H1 (cell line): ENCODE measurements around the gene UBE2D2. TPM values are rescaled to one million over a fixed set of nuclear protein-coding genes. Genes with fewer than 3 reads are reported as not detected.

Source experiments
- CTCF ChIA-PET: fragments of 300-600 bp; sonication (Branson Sonifier 250); formaldehyde crosslinking; loops from one replicate; lab custom pipeline; 2021; ENCODE audit not compliant: partially characterized antibody; lab: Charles Lee
- POLR2A ChIA-PET: fragments of 300-600 bp; sonication (Branson Sonifier 250); formaldehyde crosslinking; loops from one replicate; lab custom pipeline; 2021; ENCODE audit warnings: inconsistent platforms; ENCODE audit not compliant: partially characterized antibody; lab: Charles Lee
- DNase-seq, 2 experiments: peaks; one replicate each; pipeline versions ENCODE4 v3.0.0 to v3.0.0-alpha.2; 2010 to 2022; ENCODE audit warnings: low spot score in 2 of 2, low read depth in 1 of 2, mixed read lengths in 1 of 2
- FAIRE-seq: peaks from 2 replicates; lab custom pipeline; 2011; peaks lifted over from hg19 to GRCh38; lab: Jason Lieb, UNC
- H2AFZ ChIP-seq: 2 replicates; pipeline ENCODE4 v1.8.1; 2012; ENCODE audit warnings: low read length, inconsistent platforms
- H2AK5ac ChIP-seq: 2 replicates; pipeline ENCODE4 v1.6.1; 2013; ENCODE audit warnings: low read depth, low read length
- H2BK120ac ChIP-seq: replicated peaks from 2 replicates; pipeline ENCODE3; 2013; ENCODE audit warnings: low read depth, low read length, inconsistent platforms
- H2BK12ac ChIP-seq: 2 replicates; pipeline ENCODE4 v1.6.1; 2013; ENCODE audit warnings: low read depth, low read length
- H2BK15ac ChIP-seq: 2 replicates; pipeline ENCODE4 v1.6.1; 2013; ENCODE audit warnings: low read length
- H2BK20ac ChIP-seq: 2 replicates; pipeline ENCODE4 v1.6.1; 2013; ENCODE audit warnings: low read length
- H2BK5ac ChIP-seq: 2 replicates; pipeline ENCODE4 v1.6.1; 2013; ENCODE audit warnings: low read depth, low read length
- H3K14ac ChIP-seq: 2 replicates; pipeline ENCODE4 v1.6.1; 2013; ENCODE audit warnings: inconsistent platforms; ENCODE audit not compliant: insufficient read length
- H3K18ac ChIP-seq: 2 replicates; pipeline ENCODE4 v1.6.1; 2013; ENCODE audit warnings: low read length; ENCODE audit errors: extremely low read depth
- H3K23ac ChIP-seq: 2 replicates; pipeline ENCODE4 v1.6.1; 2013; ENCODE audit warnings: inconsistent platforms; ENCODE audit not compliant: insufficient read length
- H3K23me2 ChIP-seq: 2 replicates; pipeline ENCODE4 v1.6.1; 2013; ENCODE audit warnings: low read depth, low read length
- H3K27ac ChIP-seq: 2 replicates; pipeline ENCODE4 v1.6.1; 2011; ENCODE audit warnings: low read depth, low read length, inconsistent platforms
- H3K27me3 ChIP-seq, 4 experiments: replicated peaks in 1 of 4; 1 replicate in 1 of 4; 2 replicates in 3 of 4; pipeline versions ENCODE4 v1.6.1 to v1.8.1; 2011 to 2013; ENCODE audit warnings: low read length in 3 of 4, mild to moderate bottlenecking in 3 of 4, inconsistent platforms in 2 of 4, mixed read lengths in 2 of 4, moderate library complexity in 1 of 4; ENCODE audit not compliant: control insufficient read depth in 3 of 4, insufficient read depth in 3 of 4; ENCODE audit errors: extremely low read depth in 1 of 4
- H3K36me3 ChIP-seq, 4 experiments: 2 replicates each; pipeline versions ENCODE4 v1.6.1 to v1.8.1; 2011 to 2013; ENCODE audit warnings: mild to moderate bottlenecking in 4 of 4, low read length in 3 of 4, moderate library complexity in 2 of 4, control low read depth in 1 of 4, inconsistent platforms in 1 of 4; ENCODE audit not compliant: insufficient read depth in 4 of 4, control insufficient read depth in 2 of 4
- H3K4ac ChIP-seq: replicated peaks from 2 replicates; pipeline ENCODE3; 2013; ENCODE audit warnings: low read length, low read depth, mixed read lengths, inconsistent platforms; ENCODE audit not compliant: insufficient read length
- H3K4me1 ChIP-seq, 4 experiments: replicated peaks in 1 of 4; 1 replicate in 1 of 4; 2 replicates in 3 of 4; pipeline versions ENCODE4 v1.6.1 to v1.8.1; 2011 to 2013; ENCODE audit warnings: low read length in 3 of 4, inconsistent platforms in 2 of 4, mixed read lengths in 1 of 4; ENCODE audit not compliant: insufficient read depth in 4 of 4, control insufficient read depth in 3 of 4
- H3K4me2 ChIP-seq, 2 experiments: 2 replicates each; pipeline versions ENCODE4 v1.6.1 to v1.8.1; 2011 to 2013; ENCODE audit warnings: low read depth in 2 of 2, low read length in 2 of 2, control low read depth in 1 of 2, inconsistent platforms in 1 of 2, mild to moderate bottlenecking in 1 of 2; ENCODE audit not compliant: insufficient read depth in 1 of 2
- H3K4me3 ChIP-seq, 4 experiments: fragments of 200-600, 300-600 bp in 1 of 4; sonication (generic), shearing (Covaris generic), sonication (Bioruptor Twin) in 1 of 4; 2 replicates each; pipeline versions ENCODE4 v1.5.1 to v1.8.1; 2011 to 2016; ENCODE audit warnings: low read length in 4 of 4, low read depth in 3 of 4, control low read depth in 2 of 4, inconsistent platforms in 2 of 4, mild to moderate bottlenecking in 2 of 4, mixed read lengths in 1 of 4, moderate library complexity in 1 of 4; ENCODE audit not compliant: insufficient read depth in 2 of 4; ENCODE audit errors: extremely low read depth in 1 of 4
- H3K56ac ChIP-seq: replicated peaks from 2 replicates; pipeline ENCODE3; 2013; ENCODE audit warnings: low read depth, mild to moderate bottlenecking, mixed read lengths, low read length, inconsistent platforms; ENCODE audit not compliant: insufficient read length
- H3K79me1 ChIP-seq: 2 replicates; pipeline ENCODE4 v1.6.1; 2013; ENCODE audit warnings: low read depth, low read length, control low read depth
- H3K79me2 ChIP-seq, 2 experiments: 2 replicates each; pipeline versions ENCODE4 v1.6.1 to v1.8.1; 2012 to 2013; ENCODE audit warnings: low read length in 2 of 2, mild to moderate bottlenecking in 2 of 2, inconsistent platforms in 1 of 2; ENCODE audit not compliant: insufficient read depth in 2 of 2, control insufficient read depth in 1 of 2
- H3K9ac ChIP-seq, 4 experiments: replicated peaks in 1 of 4; 1 replicate in 1 of 4; 2 replicates in 3 of 4; pipeline versions ENCODE4 v1.6.1 to v1.8.1; 2011 to 2013; ENCODE audit warnings: low read depth in 3 of 4, low read length in 3 of 4, control low read depth in 2 of 4, mild to moderate bottlenecking in 2 of 4, moderate library complexity in 2 of 4, inconsistent platforms in 1 of 4; ENCODE audit errors: extremely low read depth in 1 of 4
- H3K9me3 ChIP-seq, 2 experiments: 2 replicates each; pipeline versions ENCODE4 v1.6.1 to v1.8.1; 2012 to 2013; ENCODE audit warnings: mild to moderate bottlenecking in 2 of 2, moderate library complexity in 2 of 2, control low read depth in 1 of 2, inconsistent platforms in 1 of 2, low read depth in 1 of 2, low read length in 1 of 2, mixed read lengths in 1 of 2; ENCODE audit not compliant: insufficient read depth in 2 of 2
- H4K20me1 ChIP-seq, 2 experiments: replicated peaks in 1 of 2; 2 replicates each; pipeline versions ENCODE3 to v1.8.1; 2011 to 2013; ENCODE audit warnings: inconsistent platforms in 2 of 2, low read length in 2 of 2, mild to moderate bottlenecking in 1 of 2; ENCODE audit not compliant: insufficient read depth in 2 of 2, control insufficient read depth in 1 of 2
- H4K5ac ChIP-seq: 2 replicates; pipeline ENCODE4 v1.6.1; 2013; ENCODE audit warnings: low read length, low read depth, mixed read lengths, inconsistent platforms; ENCODE audit not compliant: insufficient read length
- H4K8ac ChIP-seq: 2 replicates; pipeline ENCODE4 v1.8.0; 2013; ENCODE audit warnings: mild to moderate bottlenecking, moderate library complexity, low read length, inconsistent platforms; ENCODE audit not compliant: insufficient read depth; ENCODE audit errors: extremely low read depth
- H4K91ac ChIP-seq: replicated peaks from 2 replicates; pipeline ENCODE3; 2013; ENCODE audit warnings: low read length, mixed read lengths, inconsistent platforms; ENCODE audit not compliant: insufficient read length
- BACH1 ChIP-seq: IDR thresholded peaks from 2 replicates; pipeline ENCODE4 v1.6.1; 2012; ENCODE audit warnings: low read length, improper control_type of control experiment
- BRCA1 ChIP-seq: IDR thresholded peaks from 2 replicates; pipeline ENCODE4 v1.6.1; 2012; ENCODE audit warnings: low read depth, low read length, improper control_type of control experiment
- CBX5 ChIP-seq: fragments of 300-800, 300-1000 bp; sonication (generic); IDR thresholded peaks from 2 replicates; pipeline ENCODE4 v1.7.1; 2016; ENCODE audit warnings: antibody characterized with exemption, low read length, low read depth
- CEBPB ChIP-seq: IDR thresholded peaks from 2 replicates; pipeline ENCODE4 v1.6.1; 2012; ENCODE audit warnings: low read depth, low read length
- CTBP2 ChIP-seq: IDR thresholded peaks from 2 replicates; pipeline ENCODE4 v1.7.0; 2011; ENCODE audit warnings: borderline replicate concordance, mild to moderate bottlenecking, moderate library complexity, mixed read lengths, low read length; ENCODE audit not compliant: insufficient read depth, insufficient read length
- EP300 ChIP-seq, 2 experiments: IDR thresholded peaks; 1 replicate in 1 of 2; 2 replicates in 1 of 2; pipeline ENCODE4 v1.6.1; 2011 to 2012; ENCODE audit warnings: low read depth in 2 of 2, low read length in 2 of 2, mild to moderate bottlenecking in 2 of 2, borderline replicate concordance in 1 of 2, inconsistent platforms in 1 of 2, moderate library complexity in 1 of 2
- GABPA ChIP-seq: IDR thresholded peaks from 2 replicates; pipeline ENCODE4 v1.6.1; 2011; ENCODE audit warnings: mild to moderate bottlenecking, low read length, moderate library complexity, borderline replicate concordance; ENCODE audit not compliant: insufficient read depth
- KDM4A ChIP-seq: IDR thresholded peaks from one replicate; pipeline ENCODE4 v1.7.1; 2012; ENCODE audit warnings: low read depth, mild to moderate bottlenecking, moderate library complexity, low read length, inconsistent platforms; ENCODE audit not compliant: severe bottlenecking
- KDM5A ChIP-seq: fragments of 200-600 bp; IDR thresholded peaks from 2 replicates; pipeline ENCODE4 v1.7.1; 2012; ENCODE audit warnings: mild to moderate bottlenecking, low read length, inconsistent platforms, mixed read lengths
- POLR2A ChIP-seq, 2 experiments: IDR thresholded peaks; 1 replicate in 1 of 2; 2 replicates in 1 of 2; pipeline ENCODE4 v1.6.1; 2011; ENCODE audit warnings: low read depth in 2 of 2, low read length in 2 of 2, mild to moderate bottlenecking in 2 of 2; ENCODE audit errors: control extremely low read depth in 1 of 2
- RXRA ChIP-seq: IDR thresholded peaks from 2 replicates; pipeline ENCODE4 v1.6.1; 2011; ENCODE audit warnings: low read depth, mild to moderate bottlenecking, low read length, moderate library complexity; ENCODE audit not compliant: insufficient read depth
- SP1 ChIP-seq: IDR thresholded peaks from 2 replicates; pipeline ENCODE4 v1.6.1; 2011; ENCODE audit warnings: low read depth, low read length
- TBP ChIP-seq: IDR thresholded peaks from 2 replicates; pipeline ENCODE4 v1.6.1; 2011; ENCODE audit warnings: low read depth, low read length, improper control_type of control experiment
- TCF12 ChIP-seq: IDR thresholded peaks from 2 replicates; pipeline ENCODE4 v1.6.1; 2011; ENCODE audit warnings: low read depth, mild to moderate bottlenecking, low read length
- ZNF274 ChIP-seq: IDR thresholded peaks from 2 replicates; pipeline ENCODE4 v1.7.0; 2012; ENCODE audit warnings: low read length, borderline replicate concordance; ENCODE audit errors: extremely low read depth
- WGBS, 2 experiments: shearing (Covaris generic) in 1 of 2; methylation state at CpG; one replicate each; pipeline versions ENCODE4 v1.1.6 to v1.1.7; 2013 to 2015; ENCODE audit warnings: low lambda C conversion rate in 2 of 2, mixed read lengths in 2 of 2, inconsistent platforms in 1 of 2, low coverage in 1 of 2, missing lambda C conversion rate in 1 of 2; ENCODE audit not compliant: insufficient replicate concordance in 2 of 2, insufficient coverage in 1 of 2, insufficient read length in 1 of 2; ENCODE audit errors: extremely low coverage in 1 of 2, missing lambda C conversion rate in 1 of 2; 5-methylcytosine and 5-hydroxymethylcytosine counted together
- polyA plus RNA-seq, 7 experiments: library from polyadenylated mRNA; depleted of rRNA in 3 of 7; stranded (reverse) in 5 of 7; unstranded in 2 of 7; fragments of >200 nt in 5 of 7; fragments of 200-250 nt in 2 of 7; gene quantifications; 1 replicate in 5 of 7; 2 replicates in 1 of 7; 4 replicates in 1 of 7; pipeline versions ENCODE4 v1.2.1 to v1.2.3, GENCODE V29; 2011 to 2013; ENCODE audit warnings: missing spikeins in 2 of 7, mixed read lengths in 2 of 7
- total RNA-seq: library from RNA; stranded (reverse); fragmentation: NEBNext Ultra II Directional; extraction: Animal tissue kit (Norgen Biotek cat#: 25700); gene quantifications from 2 replicates; pipeline ENCODE4 v1.2.1, GENCODE V29; 2021

UBE2D2 gene
- total and polyA plus RNA-seq, 2 of the 8 experiments (the other 6 are each of a cell fraction or from before 2014, with no cell fraction given) = 66.9 to 203 TPM

- H4K5ac ChIP-seq = no peak overlapping the region
- H4K91ac ChIP-seq = no peak overlapping the region
- no peak overlapping the region for H3K27ac ChIP-seq
- WGBS, 2 experiments = 96% methylated on average over 2 of the region's 2 CpGs; no CpG with 5 or more reads in 1 of the 2 experiments
- H3K27me3 ChIP-seq = no peaks in the 10 kb centered on the region; a peak in 1 of 7 replicates
- DNase-seq = no peak
- FAIRE-seq = no peak
- no peaks in the 10 kb centered on the region for H4K20me1 ChIP-seq
- CTCF ChIA-PET = interaction anchor here (1.0 to 17.5 kb wide), 20 partner anchors 10 to 221 kb away, joined by 3 to 319 read pairs (median 8); partner anchors contain the start of genes DNAJC18, ECSCR, MATR3 and SMIM33
- H2BK12ac ChIP-seq = no peak overlapping the region
- no peak overlapping the region for H4K8ac ChIP-seq
- no peaks in the 10 kb centered on the region for H3K79me1 ChIP-seq
- POLR2A ChIA-PET = interaction anchor here (0.9 to 1.6 kb wide), 4 partner anchors 9 to 221 kb away, joined by 3 to 4 read pairs (median 4); partner anchors contain the start of gene MATR3
- no peaks in the 10 kb centered on the region for H3K36me3 ChIP-seq
- H3K23me2 ChIP-seq = 0 out of 2 replicates have a peak, but pooled peaks cover 4% of the 10 kb centered on the region
- no peaks in the 10 kb centered on the region for H3K79me2 ChIP-seq
- H2BK120ac ChIP-seq = no peak overlapping the region
- no peaks in the 10 kb centered on the region for H3K9me3 ChIP-seq
- 0 out of 2 replicates have a peak overlapping the region, but pooled peaks have one; percentile 21 for H2BK20ac ChIP-seq
- no peak overlapping the region for H3K4me2 ChIP-seq
- H3K4me1 ChIP-seq = peaks cover 3 to 14% (median 5%) of the 10 kb centered on the region in 4 experiments; a peak in 5 of 7 replicates
- no peak overlapping the region for H3K4me3 ChIP-seq
- H2BK15ac ChIP-seq = 0 out of 2 replicates have a peak overlapping the region, but pooled peaks have one; percentile 46
- H2BK5ac ChIP-seq = no peak overlapping the region
- no peak overlapping the region for H2AFZ ChIP-seq
- no peak overlapping the region for H2AK5ac ChIP-seq
- no peak overlapping the region for H3K9ac ChIP-seq
- no peak overlapping the region for H3K18ac ChIP-seq
- H3K56ac ChIP-seq = no peak overlapping the region
- H3K23ac ChIP-seq = no peak overlapping the region
- no peak overlapping the region for H3K4ac ChIP-seq
- no peak overlapping the region for H3K14ac ChIP-seq
- TF ChIP-seq BACH1 (no peak), SP1 (no peak), RXRA (no peak), BRCA1 (no peak), CTBP2 (no peak), TBP (no peak), CEBPB (no peak), GABPA (no peak), CBX5 (no peak), KDM4A (no peak), EP300 (IDR thresholded peaks at IDR 0.05; ENCODE audit: borderline replicate concordance in 1 of 2, low read depth in 2 of 2, low read length in 2 of 2) (no peak), ZNF274 (no peak), POLR2A (IDR thresholded peaks at IDR 0.05; ENCODE audit: control extremely low read depth in 1 of 2, low read depth in 2 of 2, low read length in 2 of 2) (no peak), TCF12 (no peak), KDM5A (no peak)
Measured at GRCh38 chr5:139514486-139514856, 46.7 kb upstream of the UBE2D2 start.
